Non-pigmented ciliary epithelial cell (primary cell): ENCODE measurements around the gene JAKMIP1.
"Not testable (repeated sequence)": the region's sequence is repeated elsewhere in the genome, so short reads cannot be mapped to it uniquely, and the experiment has no call there.

Experiments
- DNase-seq: peaks from one replicate; pipeline ENCODE4 v3.0.0-alpha.2; 2010; ENCODE audit warnings: low read depth

JAKMIP1 gene

GRCh38 chr4:6229095-6229494 lies 28.7 kb upstream of the JAKMIP1 start:
- DNase-seq = no peak

GRCh38 chr4:6228158-6229067 lies 28.1 kb upstream of the JAKMIP1 start:
- DNase-seq = no peak

DNA sequence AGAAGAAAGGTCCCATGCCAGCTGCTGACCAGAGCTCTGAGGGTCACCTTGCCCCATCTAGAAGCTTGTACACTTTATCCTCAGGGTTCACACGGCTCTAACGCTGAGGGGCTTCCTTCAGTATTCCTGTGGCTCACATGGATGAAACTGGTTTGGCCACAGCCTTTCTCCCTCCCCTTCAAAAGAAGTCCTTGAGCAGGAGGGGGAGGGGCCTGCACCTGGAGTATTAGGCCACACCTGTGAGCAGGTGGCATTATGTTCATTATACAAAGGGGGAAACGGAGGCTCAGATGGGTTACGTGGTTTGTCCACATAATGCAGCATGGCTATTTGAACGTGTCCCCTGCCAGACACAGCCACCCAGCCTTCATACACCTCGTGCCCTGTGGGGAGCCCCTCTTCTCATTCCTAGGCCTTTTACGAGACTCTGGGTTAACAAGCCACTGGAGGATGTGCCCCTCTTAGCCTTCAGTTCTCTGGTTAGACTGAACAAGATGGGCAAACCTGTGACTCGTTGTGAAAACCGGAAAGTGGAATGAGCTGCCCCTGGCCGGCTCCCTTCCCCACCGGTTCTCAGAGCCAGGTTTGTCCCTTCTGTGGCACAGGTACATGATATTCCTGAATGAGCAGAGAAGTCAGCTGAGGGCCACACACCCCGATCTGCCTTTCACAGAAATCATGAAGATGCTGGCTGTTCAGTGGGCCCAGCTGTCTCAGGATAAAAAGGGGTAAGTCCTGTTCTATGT lies 27.2 kb upstream of the JAKMIP1 start:
- no peak for DNase-seq

GRCh38 chr4:6226506-6226905 lies 26.2 kb upstream of the JAKMIP1 start:
- no peak for DNase-seq

DNA sequence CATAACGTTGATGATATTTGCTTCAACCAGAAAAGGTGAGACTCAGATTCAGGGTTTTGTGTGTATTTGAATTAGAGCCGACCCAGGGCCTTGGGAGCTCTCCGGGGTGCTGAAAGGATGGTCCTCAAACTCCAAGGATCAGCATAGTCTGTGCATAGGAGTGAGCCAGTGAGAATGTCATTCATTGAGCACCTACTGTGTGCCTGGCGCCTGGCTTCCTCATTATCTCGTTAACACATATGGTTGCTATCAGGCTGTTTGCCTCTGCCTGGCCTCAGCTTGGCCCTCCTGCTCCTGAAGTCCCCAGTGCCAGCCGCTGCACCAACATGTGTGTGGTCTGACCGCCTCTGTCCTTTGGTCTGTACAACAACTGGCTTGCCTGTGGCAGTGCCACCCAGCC lies 25.1 kb upstream of the JAKMIP1 start:
- DNase-seq = no peak

DNA sequence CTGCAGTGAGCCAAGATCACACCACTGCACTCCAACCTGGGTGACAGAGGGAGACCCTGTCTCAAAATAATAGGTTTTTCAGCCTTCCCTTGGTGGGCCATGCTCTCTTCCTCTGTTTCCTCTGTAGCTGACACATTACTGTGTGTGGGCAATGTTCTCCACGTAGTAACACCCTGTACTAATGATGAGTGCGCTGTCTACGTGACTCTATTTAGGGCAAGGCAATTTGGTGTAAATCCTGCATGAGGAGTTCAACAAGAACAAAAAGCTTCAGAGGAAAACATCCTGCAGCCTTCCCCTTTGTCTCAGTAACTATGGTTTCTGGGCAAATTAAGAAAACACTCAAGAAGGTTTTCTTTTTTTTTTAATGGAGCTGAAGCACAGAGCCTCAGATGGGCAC lies 24.4 kb upstream of the JAKMIP1 start:
- DNase-seq = no peak

GRCh38 chr4:6222761-6223292 lies 22.5 kb upstream of the JAKMIP1 start:
- no peak for DNase-seq

DNA sequence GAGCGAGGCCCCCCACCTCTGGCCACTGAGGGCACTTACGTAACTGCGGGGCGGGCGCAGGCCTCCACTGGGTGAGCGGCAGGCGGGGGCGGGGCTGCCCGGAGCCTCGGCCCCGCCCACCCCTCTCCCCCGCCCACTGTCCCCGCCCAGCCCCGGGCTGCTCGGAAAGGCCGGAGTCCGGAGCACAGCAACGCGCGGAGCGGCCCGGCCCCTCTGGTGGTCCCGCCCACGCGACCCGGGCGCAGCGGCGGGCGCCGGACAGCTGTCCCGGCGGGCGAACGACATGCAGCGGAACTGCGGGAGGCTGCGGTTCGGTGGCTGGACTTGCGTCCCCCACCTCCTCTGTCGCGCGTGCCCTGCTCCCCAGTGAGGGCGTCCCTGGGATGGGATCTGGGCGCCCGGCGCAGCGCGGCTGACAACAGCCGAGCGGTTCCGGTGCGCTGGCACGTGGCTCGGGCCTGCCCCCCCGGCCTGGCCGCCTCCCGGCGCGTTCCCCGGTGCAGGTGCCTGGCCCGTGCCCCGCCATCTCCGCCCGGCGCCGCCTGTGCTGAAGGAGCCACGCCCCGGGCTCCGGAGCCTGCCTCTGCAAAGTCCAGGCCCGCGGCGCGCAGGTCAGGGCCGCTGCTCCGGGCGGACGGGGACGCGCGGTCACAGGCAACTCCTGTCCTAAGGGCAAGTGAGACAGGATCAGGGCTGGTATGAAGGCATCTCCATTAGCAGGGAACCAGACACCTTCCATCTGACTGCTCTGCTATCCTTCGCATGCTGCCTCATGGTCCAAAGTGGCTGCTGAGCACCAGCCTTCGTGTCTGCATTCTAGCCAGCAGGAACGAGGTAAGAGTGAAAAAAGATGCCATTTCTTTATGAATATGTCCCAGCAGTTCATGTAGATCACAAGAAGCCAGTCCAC lies 21.8 kb upstream of the JAKMIP1 start:
- no peak for DNase-seq

- DNase-seq = no peak
These were observed 21.0 kb upstream of the JAKMIP1 start for GRCh38 chr4:6221301-6221850.

DNA sequence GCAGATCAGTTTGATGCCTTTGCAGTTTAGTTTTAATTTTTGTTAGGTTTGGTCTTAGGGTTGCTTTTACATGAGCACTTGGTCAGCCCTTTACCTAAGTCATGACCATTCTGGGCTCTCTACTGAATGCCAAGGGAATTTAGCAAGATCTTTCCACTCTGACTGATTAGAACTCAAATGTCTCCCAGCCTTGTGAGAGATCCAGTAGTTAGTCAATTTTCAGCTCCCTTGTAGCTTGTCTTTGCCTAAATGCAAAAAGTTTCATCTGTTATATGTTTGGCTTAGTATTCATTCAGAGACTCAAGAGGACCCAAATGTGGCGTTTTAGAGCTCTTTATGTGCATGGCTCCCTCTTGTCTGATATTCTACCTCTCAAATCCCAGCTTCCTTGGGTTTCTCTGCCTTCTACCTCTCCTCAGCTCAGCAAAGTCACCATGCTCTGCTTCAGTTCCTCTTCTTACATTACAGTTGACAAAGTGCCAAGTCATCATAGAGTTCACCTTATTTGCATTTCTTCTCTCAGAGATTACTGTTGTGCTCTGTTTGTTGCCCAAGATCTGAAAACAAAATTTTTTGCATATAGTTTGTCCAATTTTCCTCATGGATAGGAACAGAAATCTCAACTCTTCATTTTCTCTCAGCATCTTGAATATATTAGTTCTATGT lies 17.5 kb upstream of the JAKMIP1 start:
- no peak for DNase-seq

- no peak for DNase-seq
These were observed 16.2 kb upstream of the JAKMIP1 start for GRCh38 chr4:6216588-6216987.

- DNase-seq = no peak
These were observed 9.6 kb upstream of the JAKMIP1 start for GRCh38 chr4:6209921-6210320.

DNA sequence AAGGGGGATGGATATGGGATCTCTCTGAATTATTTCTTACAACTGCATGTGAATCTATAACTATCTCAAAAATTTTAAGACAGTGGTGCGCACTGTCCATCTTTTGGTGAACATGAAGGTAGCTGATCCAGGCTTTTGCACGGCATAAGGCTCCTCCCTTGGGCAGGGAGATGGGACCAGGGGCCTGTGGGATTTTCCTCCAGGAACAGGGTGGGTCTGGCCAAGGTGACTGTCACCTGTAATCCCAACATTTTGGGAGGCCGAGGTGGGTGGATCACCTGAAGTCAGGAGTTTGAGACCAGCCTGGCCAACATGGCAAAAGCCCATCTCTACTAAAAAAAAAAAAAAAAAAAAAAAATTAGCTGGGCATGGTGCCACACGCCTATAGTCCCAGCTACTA lies 8.9 kb upstream of the JAKMIP1 start:
- DNase-seq = not testable (repeated sequence)

DNA sequence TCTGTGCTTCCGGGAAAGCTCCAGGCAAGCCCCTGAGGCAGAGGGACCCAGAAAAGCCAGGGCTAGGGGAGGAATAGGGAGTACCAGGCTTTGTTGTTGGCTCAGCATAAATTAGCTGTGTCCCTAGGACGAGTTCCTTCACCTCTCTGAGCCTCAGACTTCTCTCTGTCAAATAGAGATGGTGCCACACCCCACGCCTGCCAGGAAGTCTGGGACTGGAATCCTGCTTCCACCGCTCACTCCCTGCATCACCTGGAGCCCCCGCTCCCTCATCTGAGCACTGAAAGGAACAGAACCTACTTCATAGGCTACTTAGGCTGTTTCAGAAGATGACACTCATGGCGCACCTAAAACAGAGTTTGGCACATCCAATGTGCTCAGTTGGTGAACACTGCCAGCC lies 8.1 kb upstream of the JAKMIP1 start:
- DNase-seq = no peak

DNA sequence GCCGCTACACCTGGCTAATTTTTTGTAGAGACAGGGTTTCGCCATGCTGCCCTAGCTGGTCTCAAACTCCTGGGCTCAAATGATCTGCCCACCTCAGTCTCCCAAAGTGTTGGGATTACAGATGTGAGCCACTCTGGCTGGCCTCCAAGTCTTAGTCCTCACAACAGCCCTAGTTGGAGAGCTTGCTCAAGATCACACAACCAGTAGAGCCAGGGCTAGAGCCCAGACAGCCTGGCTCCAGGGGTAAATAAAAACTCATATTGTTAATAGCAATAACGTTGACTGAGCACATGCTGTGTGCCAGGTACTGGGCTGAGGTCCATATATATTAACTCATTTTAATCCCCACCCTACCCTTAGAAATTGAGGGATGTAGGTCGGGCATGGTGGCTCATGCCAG lies 7.3 kb upstream of the JAKMIP1 start:
- no peak for DNase-seq

DNA sequence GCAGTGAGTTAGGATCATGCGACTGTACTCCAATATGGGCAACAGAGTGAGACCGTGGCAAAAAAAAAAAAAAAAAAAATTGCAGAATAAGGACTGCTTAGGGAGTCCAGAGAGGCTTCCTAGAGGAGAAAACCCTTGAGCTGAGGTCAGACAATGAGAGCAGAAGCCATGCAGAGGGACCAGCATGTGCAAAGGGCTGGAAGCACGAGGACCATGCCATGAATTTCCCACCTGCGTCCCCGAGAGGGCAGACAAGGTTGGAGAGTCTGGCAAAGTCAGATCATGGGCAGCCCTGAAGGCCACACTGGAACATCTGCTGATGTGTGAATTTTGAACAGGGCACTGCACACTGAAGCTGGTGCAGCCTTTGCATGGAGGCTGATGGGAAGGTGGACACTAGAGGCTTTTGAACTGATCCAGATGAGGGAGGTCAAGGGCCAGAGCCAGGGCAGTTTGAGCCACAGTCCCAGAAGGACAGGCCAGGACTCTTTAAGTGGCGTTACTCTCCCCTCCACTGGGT lies 6.5 kb upstream of the JAKMIP1 start:
- DNase-seq = no peak

DNA sequence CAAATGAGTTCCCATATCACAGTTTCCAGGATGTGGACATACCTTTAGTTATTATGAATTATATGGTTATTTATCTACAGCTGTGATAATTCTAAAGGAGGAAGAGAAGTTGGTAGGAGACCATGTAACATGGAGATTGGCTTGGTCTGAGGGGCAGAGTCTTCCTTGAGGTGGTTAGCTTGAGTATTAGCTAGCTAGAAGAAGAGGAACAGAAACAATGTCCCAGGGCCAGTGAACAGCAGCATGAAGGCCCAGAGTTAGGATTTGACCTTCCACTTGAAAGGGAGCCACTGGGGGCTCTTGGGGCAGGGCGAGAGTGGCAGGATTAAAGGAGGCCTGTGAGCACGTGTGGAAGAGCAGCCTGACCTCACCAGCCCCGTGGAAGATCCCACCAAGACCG lies 5.6 kb upstream of the JAKMIP1 start:
- DNase-seq = no peak

- no peak for DNase-seq
These were observed 5.2 kb upstream of the JAKMIP1 start for GRCh38 chr4:6205567-6205931.

DNA sequence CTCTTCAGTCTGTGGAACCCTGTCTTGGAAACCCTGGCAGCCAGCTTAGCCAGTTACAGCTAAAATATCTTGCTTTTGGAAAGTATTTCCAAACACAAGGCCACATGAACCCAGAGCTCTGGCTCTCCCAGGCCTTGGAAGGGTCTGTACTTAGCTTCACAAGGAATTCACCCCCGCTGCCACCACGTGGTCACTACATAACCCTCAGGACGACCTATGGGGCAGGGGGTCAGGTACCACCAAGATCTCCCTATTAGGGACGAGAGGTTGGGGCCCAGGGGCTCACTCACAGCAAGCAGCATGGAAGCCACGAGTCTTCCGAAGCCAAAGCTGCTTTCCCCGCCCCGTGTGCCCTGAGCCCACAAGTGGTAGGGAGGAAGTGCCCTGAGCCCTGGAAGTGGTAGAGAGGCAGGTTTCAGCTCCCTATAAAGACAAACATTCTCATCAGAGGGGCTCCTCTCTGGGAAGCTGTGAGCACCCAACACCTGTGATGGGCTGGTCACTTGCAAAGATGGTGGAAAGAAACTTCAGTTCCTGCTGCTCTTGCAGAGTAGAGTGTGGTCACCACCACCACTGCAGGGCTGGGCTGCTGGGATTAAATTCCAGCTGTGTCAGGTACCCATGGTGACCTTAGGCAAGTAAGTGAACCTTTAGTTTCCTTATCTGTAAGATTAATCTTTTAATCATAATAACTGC lies 4.7 kb upstream of the JAKMIP1 start:
- no peak for DNase-seq

- no peak for DNase-seq
These were observed 3.7 kb upstream of the JAKMIP1 start for GRCh38 chr4:6204098-6204497.
